ENCODE data around the gene CTXND2. TPM values are rescaled to one million over a fixed set of nuclear protein-coding genes. Genes with fewer than 3 reads are reported as not detected.

The CTXND2 gene
- total and polyA plus RNA-seq, 2 of the 13 experiments (the other 11 are each of a cell fraction or from before 2014, with no cell fraction given): not detected

GRCh38 chr1:150926097-150926741 lies 39.3 kb downstream of the CTXND2 start, which contains the start of gene SETDB1:
Gene SETDB1 (plus strand): TSS chr1:150926363. CDS start chr1:150927715, 1,352 bp downstream.
- H3K4me1 ChIP-seq (ENCODE audit: insufficient read depth, low read length): peaks cover 15% of the 10 kb centered on the region
- ATAC-seq (peak; percentile 98), FAIRE-seq (peak; percentile 91), DNase-seq (ENCODE audit: low spot score) (peak; percentile 97)
- ChIA-PET POLR2A (interaction anchor here (1.0 to 3.9 kb wide), 5 partner anchors 34 to 347 kb away, joined by 3 to 17 read pairs (median 4); partner anchors contain the start of genes ANXA9, MCL1 and MINDY1), CTCF (ENCODE audit: low intra/inter-chr PET ratio, low total read pairs) (interaction anchor here (1.4 kb wide), 1 partner anchor 53 kb away, joined by 3 read pairs; no protein-coding TSS in a partner anchor)
- no peaks in the 10 kb centered on the region for H4K20me1 ChIP-seq (ENCODE audit: insufficient read depth, low read length)
- H2AFZ ChIP-seq (ENCODE audit: low read length): peak within 1 kb of the TSS; percentile 87
- intact Hi-C loops (cut with micrococcal nuclease; ENCODE audit: unreplicated experiment): loop anchor here (10.0 kb wide), 1 partner anchor 101 kb away; no protein-coding TSS in a partner anchor
- in situ Hi-C loops (cut with HindIII; ENCODE audit: extremely low pct_ligation_motif_present, low pct_unique_long_range_greater_than_20kb): no loop called here
- H3K9ac ChIP-seq (ENCODE audit: insufficient read depth, low read depth, low read length): peak within 1 kb of the TSS; percentile 80
- peaks cover 4 to 26% of the 10 kb centered on the region in 2 experiments; a peak in 4 of 5 replicates for H3K36me3 ChIP-seq (replicated peaks in 1 of 2; ENCODE audit: control insufficient read depth in 1 of 2, insufficient read depth in 2 of 2, low read length in 2 of 2)
- no TSS peak for BruUV-seq (replicated peaks)
- no peaks in the 10 kb centered on the region for H3K27me3 ChIP-seq (ENCODE audit: control insufficient read depth in 1 of 2, insufficient read depth in 2 of 2, low read length in 2 of 2)
- WGBS (ENCODE audit: low lambda C conversion rate): 2% methylated on average over 37 of the region's 39 CpGs
- peak within 1 kb of the TSS; percentile 87 for H3K4me2 ChIP-seq (ENCODE audit: low read depth, low read length)
- peak within 1 kb of the TSS; percentile 81 to 96 (median 82) for H3K4me3 ChIP-seq (replicated peaks in 1 of 3; ENCODE audit: insufficient read depth in 1 of 3, low read depth in 2 of 3, low read length in 3 of 3)
- H3K79me2 ChIP-seq (ENCODE audit: insufficient read depth, low read length): peaks cover 14% of the 10 kb centered on the region
- peak within 1 kb of the TSS; percentile 95 for H3K27ac ChIP-seq (ENCODE audit: extremely low read length, insufficient read depth, low read length)
- no peaks in the 10 kb centered on the region for H3K9me3 ChIP-seq (ENCODE audit: low read length)
- TF ChIP-seq FOSL2 (CRISPR knock-in tag; IDR thresholded peaks at IDR 0.05): peak; percentile 36
- peak; percentile 44; the same call in 1 of the 2 replicates for TF ChIP-seq REPIN1 (CRISPR knock-in tag; IDR thresholded peaks at IDR 0.05; ENCODE audit: borderline replicate concordance, low read depth)
- TF ChIP-seq CAMTA2 (CRISPR knock-in tag; IDR thresholded peaks at IDR 0.05; ENCODE audit: borderline replicate concordance): no peak
- 0 out of 2 replicates have a peak, but pooled peaks have one; percentile 61 for TF ChIP-seq ZNF224 (CRISPR knock-in tag; IDR thresholded peaks at IDR 0.05)
- peak; percentile 65 for TF ChIP-seq ZEB1 (IDR thresholded peaks at IDR 0.05; ENCODE audit: insufficient replicate concordance, low read depth)
- peak; percentile 46; the same call in 1 of the 2 replicates for TF ChIP-seq CBFB (CRISPR knock-in tag; IDR thresholded peaks at IDR 0.05)
- peak; percentile 99 for TF ChIP-seq NR2C2 (CRISPR knock-in tag; IDR thresholded peaks at IDR 0.05; ENCODE audit: borderline replicate concordance)
- TF ChIP-seq, protein P1, sequence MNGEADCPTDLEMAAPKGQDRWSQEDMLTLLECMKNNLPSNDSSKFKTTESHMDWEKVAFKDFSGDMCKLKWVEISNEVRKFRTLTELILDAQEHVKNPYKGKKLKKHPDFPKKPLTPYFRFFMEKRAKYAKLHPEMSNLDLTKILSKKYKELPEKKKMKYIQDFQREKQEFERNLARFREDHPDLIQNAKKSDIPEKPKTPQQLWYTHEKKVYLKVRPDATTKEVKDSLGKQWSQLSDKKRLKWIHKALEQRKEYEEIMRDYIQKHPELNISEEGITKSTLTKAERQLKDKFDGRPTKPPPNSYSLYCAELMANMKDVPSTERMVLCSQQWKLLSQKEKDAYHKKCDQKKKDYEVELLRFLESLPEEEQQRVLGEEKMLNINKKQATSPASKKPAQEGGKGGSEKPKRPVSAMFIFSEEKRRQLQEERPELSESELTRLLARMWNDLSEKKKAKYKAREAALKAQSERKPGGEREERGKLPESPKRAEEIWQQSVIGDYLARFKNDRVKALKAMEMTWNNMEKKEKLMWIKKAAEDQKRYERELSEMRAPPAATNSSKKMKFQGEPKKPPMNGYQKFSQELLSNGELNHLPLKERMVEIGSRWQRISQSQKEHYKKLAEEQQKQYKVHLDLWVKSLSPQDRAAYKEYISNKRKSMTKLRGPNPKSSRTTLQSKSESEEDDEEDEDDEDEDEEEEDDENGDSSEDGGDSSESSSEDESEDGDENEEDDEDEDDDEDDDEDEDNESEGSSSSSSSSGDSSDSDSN (CRISPR knock-in tag; IDR thresholded peaks at IDR 0.05): no peak
- TF ChIP-seq HNRNPLL (IDR thresholded peaks at IDR 0.05; ENCODE audit: low read depth, low read length, poor library complexity, severe bottlenecking): no peak
- TF ChIP-seq ZNF790 (CRISPR knock-in tag; IDR thresholded peaks at IDR 0.05; ENCODE audit: borderline replicate concordance): 0 out of 2 replicates have a peak, but pooled peaks have one; percentile 20
- TF ChIP-seq POLR2A (IDR thresholded peaks at IDR 0.05; ENCODE audit: insufficient read depth in 1 of 2, low read depth in 2 of 2, low read length in 2 of 2): peak; percentile 47 to 70; a peak in 3 of 4 replicates
- TF ChIP-seq ZNF432 (CRISPR knock-in tag; IDR thresholded peaks at IDR 0.05; ENCODE audit: borderline replicate concordance): no peak
- TF ChIP-seq ZNF136 (CRISPR knock-in tag; IDR thresholded peaks at IDR 0.05; ENCODE audit: low read depth): 0 out of 2 replicates have a peak, but pooled peaks have one; percentile 38
- no peak for TF ChIP-seq CHD4 (IDR thresholded peaks at IDR 0.05; ENCODE audit: borderline replicate concordance, low read length)
- TF ChIP-seq, protein P2, sequence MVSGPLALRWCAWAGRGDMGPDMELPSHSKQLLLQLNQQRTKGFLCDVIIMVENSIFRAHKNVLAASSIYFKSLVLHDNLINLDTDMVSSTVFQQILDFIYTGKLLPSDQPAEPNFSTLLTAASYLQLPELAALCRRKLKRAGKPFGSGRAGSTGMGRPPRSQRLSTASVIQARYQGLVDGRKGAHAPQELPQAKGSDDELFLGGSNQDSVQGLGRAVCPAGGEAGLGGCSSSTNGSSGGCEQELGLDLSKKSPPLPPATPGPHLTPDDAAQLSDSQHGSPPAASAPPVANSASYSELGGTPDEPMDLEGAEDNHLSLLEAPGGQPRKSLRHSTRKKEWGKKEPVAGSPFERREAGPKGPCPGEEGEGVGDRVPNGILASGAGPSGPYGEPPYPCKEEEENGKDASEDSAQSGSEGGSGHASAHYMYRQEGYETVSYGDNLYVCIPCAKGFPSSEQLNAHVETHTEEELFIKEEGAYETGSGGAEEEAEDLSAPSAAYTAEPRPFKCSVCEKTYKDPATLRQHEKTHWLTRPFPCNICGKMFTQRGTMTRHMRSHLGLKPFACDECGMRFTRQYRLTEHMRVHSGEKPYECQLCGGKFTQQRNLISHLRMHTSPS (CRISPR knock-in tag; IDR thresholded peaks at IDR 0.05; ENCODE audit: low read depth): no peak; the same call in 1 of the 2 replicates
- TF ChIP-seq CERS6 (CRISPR knock-in tag; IDR thresholded peaks at IDR 0.05): no peak
- TF ChIP-seq, protein P3, sequence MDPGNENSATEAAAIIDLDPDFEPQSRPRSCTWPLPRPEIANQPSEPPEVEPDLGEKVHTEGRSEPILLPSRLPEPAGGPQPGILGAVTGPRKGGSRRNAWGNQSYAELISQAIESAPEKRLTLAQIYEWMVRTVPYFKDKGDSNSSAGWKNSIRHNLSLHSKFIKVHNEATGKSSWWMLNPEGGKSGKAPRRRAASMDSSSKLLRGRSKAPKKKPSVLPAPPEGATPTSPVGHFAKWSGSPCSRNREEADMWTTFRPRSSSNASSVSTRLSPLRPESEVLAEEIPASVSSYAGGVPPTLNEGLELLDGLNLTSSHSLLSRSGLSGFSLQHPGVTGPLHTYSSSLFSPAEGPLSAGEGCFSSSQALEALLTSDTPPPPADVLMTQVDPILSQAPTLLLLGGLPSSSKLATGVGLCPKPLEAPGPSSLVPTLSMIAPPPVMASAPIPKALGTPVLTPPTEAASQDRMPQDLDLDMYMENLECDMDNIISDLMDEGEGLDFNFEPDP (CRISPR knock-in tag; conservative IDR thresholded peaks at IDR 0.05): no peak
